MM.1S (cell line): ENCODE data around the gene COL26A1.

Source experiments
- DNase-seq: peaks from one replicate; pipeline ENCODE4 v3.0.0-alpha.2; 2015
- H2AFZ ChIP-seq: fragments of 300-600 bp; sonication (generic); 2 replicates; pipeline ENCODE4 v1.6.0; 2016; ENCODE audit warnings: antibody characterized with exemption, low read length
- H3F3A ChIP-seq: fragments of 300-600 bp; sonication (generic); 2 replicates; pipeline ENCODE4 v1.6.1; 2016; ENCODE audit warnings: mild to moderate bottlenecking, antibody characterized with exemption, low read length, moderate library complexity, mixed read lengths; ENCODE audit not compliant: insufficient read depth
- H3K27ac ChIP-seq: fragments of 300-600 bp; sonication (generic); 2 replicates; pipeline ENCODE4 v1.5.1; 2016; ENCODE audit warnings: mild to moderate bottlenecking, low read length
- H3K27me3 ChIP-seq: fragments of 300-600 bp; sonication (generic); replicated peaks from 2 replicates; pipeline ENCODE4 v1.6.0; 2016; ENCODE audit warnings: low read length; ENCODE audit not compliant: insufficient read depth
- H3K36me3 ChIP-seq: fragments of 300-600 bp; sonication (generic); replicated peaks from 2 replicates; pipeline ENCODE4 v1.6.1; 2016; ENCODE audit warnings: mild to moderate bottlenecking, low read length, mixed read lengths; ENCODE audit not compliant: insufficient read depth
- H3K4me1 ChIP-seq: fragments of 300-600 bp; sonication (generic); 2 replicates; pipeline ENCODE4 v1.6.1; 2016; ENCODE audit warnings: low read length, mixed read lengths
- H3K4me2 ChIP-seq: fragments of 300-600 bp; sonication (generic); 2 replicates; pipeline ENCODE4 v1.6.0; 2016; ENCODE audit warnings: low read depth, low read length
- H3K4me3 ChIP-seq: fragments of 300-600 bp; sonication (generic); 2 replicates; pipeline ENCODE4 v1.5.1; 2016; ENCODE audit warnings: low read length, mixed read lengths
- H3K79me2 ChIP-seq: fragments of 300-600 bp; sonication (generic); 2 replicates; pipeline ENCODE4 v1.6.1; 2016; ENCODE audit warnings: mixed run types, low read length, mixed read lengths
- H3K9ac ChIP-seq: fragments of 300-600 bp; sonication (generic); 2 replicates; pipeline ENCODE4 v1.6.1; 2016; ENCODE audit warnings: low read length, mixed read lengths
- H3K9me2 ChIP-seq: fragments of 300-600 bp; sonication (generic); replicated peaks from 2 replicates; pipeline ENCODE4 v1.6.1; 2016; ENCODE audit warnings: mild to moderate bottlenecking, low read length, mixed read lengths; ENCODE audit not compliant: insufficient read depth
- H3K9me3 ChIP-seq: fragments of 300-600 bp; sonication (generic); replicated peaks from 2 replicates; pipeline ENCODE4 v1.6.1; 2016; ENCODE audit warnings: mild to moderate bottlenecking, low read length, mixed read lengths; ENCODE audit not compliant: insufficient read depth
- H4K20me1 ChIP-seq: fragments of 300-600 bp; sonication (generic); 2 replicates; pipeline ENCODE4 v1.6.1; 2016; ENCODE audit warnings: mild to moderate bottlenecking, low read length, moderate library complexity, mixed read lengths; ENCODE audit not compliant: insufficient read depth
- EZH2 ChIP-seq: fragments of 300-600 bp; sonication (generic); optimal IDR thresholded peaks from 2 replicates; pipeline ENCODE3; 2017; ENCODE audit warnings: low read depth, mild to moderate bottlenecking, antibody characterized with exemption, low read length, mixed read lengths
- EZH2phosphoT487 ChIP-seq: fragments of 300-600 bp; sonication (generic); IDR thresholded peaks from 2 replicates; pipeline ENCODE4 v1.6.1; 2018; ENCODE audit warnings: antibody characterized with exemption, low read length
- TF ChIP-seq, protein P1 (sequence below): fragments of 300-600 bp; sonication (generic); IDR thresholded peaks from 2 replicates; pipeline ENCODE4 v1.5.1; 2016; ENCODE audit warnings: antibody characterized with exemption, low read length, mixed read lengths

COL26A1 gene

DNA sequence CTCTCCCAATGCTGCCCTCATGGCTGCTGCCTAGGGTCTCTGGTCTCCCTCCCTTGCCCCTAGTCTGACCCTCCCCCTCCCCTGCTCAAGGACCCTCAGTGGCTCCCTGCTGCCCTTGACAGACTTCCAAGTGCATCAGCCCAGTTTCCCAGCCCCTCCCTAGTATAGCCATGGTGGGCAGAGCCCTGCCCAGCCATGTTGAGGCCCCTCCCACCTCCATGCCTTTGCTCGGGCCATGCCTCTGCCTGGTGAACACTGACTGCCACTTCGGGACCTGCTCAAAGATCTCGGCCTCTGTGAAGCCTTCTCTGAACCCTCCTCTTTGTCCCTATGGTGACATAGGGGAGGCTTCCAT lies 193.2 kb downstream of the COL26A1 start:
- H2AFZ ChIP-seq = no peak overlapping the region
- H3K4me2 ChIP-seq = no peak overlapping the region
- TF ChIP-seq EZH2 = no peak
- TF ChIP-seq, protein P1, sequence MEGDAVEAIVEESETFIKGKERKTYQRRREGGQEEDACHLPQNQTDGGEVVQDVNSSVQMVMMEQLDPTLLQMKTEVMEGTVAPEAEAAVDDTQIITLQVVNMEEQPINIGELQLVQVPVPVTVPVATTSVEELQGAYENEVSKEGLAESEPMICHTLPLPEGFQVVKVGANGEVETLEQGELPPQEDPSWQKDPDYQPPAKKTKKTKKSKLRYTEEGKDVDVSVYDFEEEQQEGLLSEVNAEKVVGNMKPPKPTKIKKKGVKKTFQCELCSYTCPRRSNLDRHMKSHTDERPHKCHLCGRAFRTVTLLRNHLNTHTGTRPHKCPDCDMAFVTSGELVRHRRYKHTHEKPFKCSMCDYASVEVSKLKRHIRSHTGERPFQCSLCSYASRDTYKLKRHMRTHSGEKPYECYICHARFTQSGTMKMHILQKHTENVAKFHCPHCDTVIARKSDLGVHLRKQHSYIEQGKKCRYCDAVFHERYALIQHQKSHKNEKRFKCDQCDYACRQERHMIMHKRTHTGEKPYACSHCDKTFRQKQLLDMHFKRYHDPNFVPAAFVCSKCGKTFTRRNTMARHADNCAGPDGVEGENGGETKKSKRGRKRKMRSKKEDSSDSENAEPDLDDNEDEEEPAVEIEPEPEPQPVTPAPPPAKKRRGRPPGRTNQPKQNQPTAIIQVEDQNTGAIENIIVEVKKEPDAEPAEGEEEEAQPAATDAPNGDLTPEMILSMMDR = no peak
- no peak for TF ChIP-seq EZH2phosphoT487
- no peak overlapping the region for H3K9ac ChIP-seq
- no peaks in the 10 kb centered on the region for H3K4me1 ChIP-seq
- H3K4me3 ChIP-seq = no peak overlapping the region
- H3K79me2 ChIP-seq = no peaks in the 10 kb centered on the region
- peaks cover 62% of the 10 kb centered on the region for H3K27me3 ChIP-seq
- H4K20me1 ChIP-seq = no peaks in the 10 kb centered on the region
- no peaks in the 10 kb centered on the region for H3K9me3 ChIP-seq
- no peaks in the 10 kb centered on the region for H3K9me2 ChIP-seq
- H3K27ac ChIP-seq = no peak overlapping the region
- H3K36me3 ChIP-seq = no peaks in the 10 kb centered on the region
- DNase-seq = no peak
- no peaks in the 10 kb centered on the region for H3F3A ChIP-seq

DNA sequence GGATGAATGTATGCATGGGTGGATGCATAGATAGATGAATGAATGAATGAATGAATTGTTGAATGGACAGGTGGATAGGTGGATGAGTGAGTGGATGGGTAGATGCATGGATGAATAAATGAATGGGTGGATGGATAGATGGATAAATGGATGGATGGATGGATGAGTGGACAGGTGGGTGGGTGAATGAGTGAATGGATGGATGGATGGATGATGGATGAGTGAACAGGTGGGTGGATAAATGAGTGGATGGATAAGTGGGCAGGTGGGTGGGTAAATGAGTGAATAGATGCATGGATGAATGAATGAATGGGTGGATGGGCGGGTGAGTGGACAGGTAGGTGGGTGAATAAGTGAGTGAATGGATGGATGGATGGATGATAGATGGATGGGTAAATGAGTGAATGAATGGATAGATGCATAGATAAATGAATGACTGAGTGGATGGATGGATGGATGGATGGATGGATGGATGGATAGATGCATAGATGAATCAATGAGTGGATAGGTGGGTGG lies 193.8 kb downstream of the COL26A1 start:
- peaks cover 68% of the 10 kb centered on the region for H3K27me3 ChIP-seq
- no peaks in the 10 kb centered on the region for H3K9me2 ChIP-seq
- TF ChIP-seq EZH2 (no peak), EZH2phosphoT487 (no peak)
- TF ChIP-seq, protein P1 = no peak
- H3K9me3 ChIP-seq = no peaks in the 10 kb centered on the region
- H3K9ac ChIP-seq = no peak overlapping the region
- DNase-seq = no peak
- H4K20me1 ChIP-seq = no peaks in the 10 kb centered on the region
- H3F3A ChIP-seq = no peaks in the 10 kb centered on the region
- no peaks in the 10 kb centered on the region for H3K4me1 ChIP-seq
- no peak overlapping the region for H2AFZ ChIP-seq
- no peak overlapping the region for H3K27ac ChIP-seq
- no peaks in the 10 kb centered on the region for H3K36me3 ChIP-seq
- no peak overlapping the region for H3K4me2 ChIP-seq
- no peaks in the 10 kb centered on the region for H3K79me2 ChIP-seq
- H3K4me3 ChIP-seq = no peak overlapping the region

DNA sequence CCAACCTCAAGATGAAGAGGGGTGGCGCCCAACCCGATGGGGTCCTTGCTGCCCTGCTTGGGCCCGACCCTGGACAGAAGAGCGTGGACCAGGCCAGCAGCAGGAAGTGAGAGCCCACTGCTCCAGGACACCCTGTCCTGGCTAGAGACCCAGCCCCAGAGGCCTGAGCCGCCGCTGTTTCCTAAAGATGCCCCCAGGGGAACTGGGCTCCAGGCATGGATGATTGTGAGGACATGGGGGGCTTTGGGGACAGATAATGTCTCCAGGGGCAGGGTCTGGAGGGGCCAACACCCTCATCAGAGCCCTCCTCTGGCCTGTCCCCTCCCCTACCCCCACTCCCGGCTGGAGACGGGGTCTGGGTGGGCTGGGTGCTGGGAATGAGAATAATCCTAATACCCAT lies 194.7 kb downstream of the COL26A1 start:
- no peaks in the 10 kb centered on the region for H3K79me2 ChIP-seq
- H3K4me2 ChIP-seq = no peak overlapping the region
- no peaks in the 10 kb centered on the region for H3K4me1 ChIP-seq
- no peak overlapping the region for H3K27ac ChIP-seq
- no peak overlapping the region for H2AFZ ChIP-seq
- H3K9me2 ChIP-seq = no peaks in the 10 kb centered on the region
- no peak for DNase-seq
- TF ChIP-seq EZH2phosphoT487 (no peak), EZH2 (no peak)
- TF ChIP-seq, protein P1 = no peak
- H3F3A ChIP-seq = no peaks in the 10 kb centered on the region
- H4K20me1 ChIP-seq = no peaks in the 10 kb centered on the region
- no peak overlapping the region for H3K9ac ChIP-seq
- H3K36me3 ChIP-seq = no peaks in the 10 kb centered on the region
- peaks cover 76% of the 10 kb centered on the region for H3K27me3 ChIP-seq
- H3K9me3 ChIP-seq = no peaks in the 10 kb centered on the region
- H3K4me3 ChIP-seq = no peak overlapping the region
